HEK293T (cell line): ENCODE measurements around the gene KXD1.

Experiments used
- ARNT ChIP-seq: fragments of 450-650 bp; IDR thresholded peaks from 2 replicates; pipeline ENCODE4 v1.6.1; 2017; ENCODE audit warnings: mild to moderate bottlenecking
- SP1 ChIP-seq: fragments of 450-650 bp; IDR thresholded peaks from 2 replicates; pipeline ENCODE4 v1.6.1; 2017

DNA sequence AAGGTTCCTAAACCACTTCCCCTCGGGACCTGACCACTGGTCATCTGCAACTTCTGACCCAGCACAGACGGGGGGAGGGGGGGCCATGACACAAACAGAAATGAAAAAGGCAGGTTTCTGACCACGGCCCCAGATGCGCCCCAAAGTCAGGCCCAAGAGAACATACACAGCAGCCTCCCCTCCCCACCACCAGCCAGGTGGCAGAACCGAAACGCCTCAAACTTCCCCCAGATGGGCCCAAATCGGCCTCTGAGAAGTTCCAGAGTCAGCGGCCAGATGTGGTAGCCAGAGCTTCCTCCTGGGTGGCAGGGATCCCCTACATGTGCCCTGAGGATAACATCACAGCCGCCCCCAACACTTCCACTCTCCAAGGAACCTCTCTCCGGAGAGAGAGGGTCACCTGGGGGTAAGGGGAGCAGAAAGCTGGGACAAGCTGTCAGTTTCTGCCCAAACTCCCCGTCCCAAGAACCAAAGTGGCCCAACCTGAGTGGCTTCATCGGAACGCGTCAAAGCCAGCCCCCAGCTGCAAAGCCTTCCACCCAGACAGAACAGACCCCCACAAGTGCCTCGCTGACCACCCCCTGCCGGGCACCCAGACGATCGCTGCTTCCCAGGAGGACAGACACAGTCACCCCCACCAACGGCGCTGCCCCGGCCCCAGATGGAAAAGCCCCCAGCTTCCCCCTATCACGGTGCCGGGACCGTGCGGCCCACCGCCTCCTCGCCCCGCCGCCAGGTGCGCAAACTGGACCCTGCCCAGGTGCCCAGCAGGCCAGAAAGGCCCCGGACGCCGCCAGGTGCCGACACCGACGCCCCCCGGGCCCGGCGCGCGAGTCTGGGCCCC lies 36.6 kb upstream of the KXD1 start:
- TF ChIP-seq ARNT: no peak
- TF ChIP-seq SP1: no peak
